HG03064 (cell line): ENCODE results near the gene CHRM3.
"Not testable (repeated sequence)": the region's sequence is repeated elsewhere in the genome, so short reads cannot be mapped to it uniquely, and the experiment has no call there.

Source experiments
- ATAC-seq: cut with Tn5 transposase; IDR thresholded peaks from one replicate; pipeline ENCODE4 v1.9.1; 2021; ENCODE audit warnings: low read depth; ENCODE audit not compliant: unreplicated experiment

Gene CHRM3

DNA sequence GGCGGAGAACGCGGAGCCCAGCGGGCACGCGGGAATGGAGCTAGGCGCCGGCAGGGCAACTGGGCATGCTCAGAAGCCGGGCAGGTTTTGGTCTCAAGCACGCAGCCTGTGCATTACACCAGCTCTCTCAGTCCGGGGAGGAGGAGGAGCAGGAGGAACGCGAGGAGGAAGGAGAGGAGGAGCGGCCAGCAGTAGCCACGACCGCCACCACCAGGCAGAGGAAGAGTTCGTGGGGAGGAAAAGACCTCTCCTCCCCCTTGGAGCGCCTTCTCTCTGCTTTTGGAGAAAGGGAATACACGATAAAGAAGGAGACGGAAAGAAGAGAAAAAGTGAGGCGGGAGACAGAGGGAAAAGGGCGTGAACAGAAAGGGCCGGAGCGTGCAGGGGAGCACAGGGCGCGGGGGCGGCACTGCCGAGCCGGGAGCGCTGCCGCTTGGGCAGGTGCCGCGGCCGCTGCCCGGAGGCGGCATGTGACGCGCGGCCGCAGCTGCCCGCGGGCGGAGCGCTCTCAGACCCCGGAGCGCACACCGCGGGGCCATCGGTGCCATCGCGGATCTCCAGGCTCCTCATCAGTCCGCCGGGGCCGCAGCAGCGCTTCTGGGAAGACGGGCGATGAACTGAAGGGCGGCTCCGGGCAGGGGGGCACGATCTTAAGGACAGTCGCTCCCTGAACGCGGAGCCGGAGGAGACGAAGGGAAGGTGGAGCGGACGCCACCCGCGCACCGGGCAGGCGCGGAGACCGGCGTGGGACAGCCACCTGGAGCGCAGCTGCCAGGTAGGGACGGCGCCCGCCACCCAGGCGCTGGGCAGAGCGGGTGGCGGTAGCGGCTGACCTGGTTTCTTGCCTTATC is at the start of gene CHRM3:
Gene CHRM3, plus strand, starts transcription at position 116 of the 851 bp plus-strand sequence. CDS start 520,884 bp downstream, outside the sequence.
- ATAC-seq: no peak

DNA sequence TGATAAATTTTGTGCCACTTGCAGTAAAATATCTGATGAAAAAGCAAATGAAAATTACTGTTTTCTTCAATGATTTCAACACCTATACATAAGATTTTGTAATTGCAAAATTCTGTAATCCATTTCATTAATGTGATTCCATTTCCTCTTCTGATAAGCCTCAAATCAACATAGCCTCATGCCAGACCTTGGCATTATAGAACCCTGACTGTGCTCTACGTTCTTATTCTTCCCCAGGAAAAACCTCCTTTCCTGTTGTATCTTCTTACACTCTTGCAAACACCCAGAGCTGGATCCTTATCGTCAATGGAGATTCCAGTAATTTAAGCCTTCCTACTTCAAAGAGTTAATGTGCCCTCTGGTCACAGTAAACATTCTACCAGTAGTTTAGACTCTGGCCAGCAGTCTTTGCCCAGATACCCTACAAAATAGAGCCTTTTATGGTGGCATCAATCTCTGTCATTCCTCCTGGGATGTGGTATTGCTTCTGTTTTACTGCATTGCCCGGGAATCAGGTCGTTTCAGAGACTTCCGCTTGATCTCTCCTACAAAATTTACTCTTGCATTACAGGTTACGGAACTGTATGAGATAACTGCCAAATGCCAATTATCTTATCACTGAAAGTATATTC is 48.5 kb upstream of the CHRM3 start:
- ATAC-seq: no peak

GRCh38 chr1:239347776-239348175 is 38.6 kb upstream of the CHRM3 start:
- ATAC-seq: no peak

DNA sequence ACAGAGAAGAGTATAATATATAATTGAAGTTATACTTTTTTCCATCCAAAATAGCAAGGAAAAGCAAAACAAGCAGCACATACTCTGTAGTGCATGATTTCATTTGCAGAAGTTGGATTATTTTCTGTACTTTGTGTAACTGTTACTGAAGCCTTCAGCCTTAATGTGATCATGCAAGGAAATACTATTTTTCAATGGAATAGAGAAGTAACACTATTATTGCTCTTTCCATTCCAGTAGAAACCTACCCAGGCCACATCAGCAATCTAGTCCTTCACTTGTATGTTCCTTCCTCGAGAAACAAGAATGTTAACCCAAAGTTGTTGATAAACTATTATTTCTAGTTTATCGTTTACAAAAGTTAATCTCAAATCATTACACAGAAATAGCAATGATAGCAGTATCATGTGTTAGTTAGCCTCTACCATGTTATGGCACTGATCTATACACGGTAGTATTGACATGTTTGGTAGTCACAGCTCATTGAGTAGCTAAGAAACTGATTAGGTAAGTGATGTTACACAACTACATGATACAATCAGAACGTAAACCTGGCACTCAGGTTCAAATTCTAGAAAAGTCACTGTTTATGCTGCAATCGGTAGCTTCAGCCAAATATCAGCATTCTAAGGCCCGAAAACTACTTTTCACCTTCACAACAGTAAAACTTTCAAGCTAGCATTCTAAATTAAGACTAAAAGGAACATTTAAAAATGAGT is 37.6 kb upstream of the CHRM3 start:
- no peak for ATAC-seq

GRCh38 chr1:239349699-239350098 is 36.7 kb upstream of the CHRM3 start:
- no peak for ATAC-seq

- ATAC-seq: no peak
Observed at GRCh38 chr1:239353536-239353935, 32.8 kb upstream of the CHRM3 start.

GRCh38 chr1:239354231-239354630 is 32.1 kb upstream of the CHRM3 start:
- ATAC-seq: no peak

- no peak for ATAC-seq
Observed at GRCh38 chr1:239357867-239358266, 28.5 kb upstream of the CHRM3 start.

- no peak for ATAC-seq
Observed at GRCh38 chr1:239361403-239361802, 25.0 kb upstream of the CHRM3 start.

DNA sequence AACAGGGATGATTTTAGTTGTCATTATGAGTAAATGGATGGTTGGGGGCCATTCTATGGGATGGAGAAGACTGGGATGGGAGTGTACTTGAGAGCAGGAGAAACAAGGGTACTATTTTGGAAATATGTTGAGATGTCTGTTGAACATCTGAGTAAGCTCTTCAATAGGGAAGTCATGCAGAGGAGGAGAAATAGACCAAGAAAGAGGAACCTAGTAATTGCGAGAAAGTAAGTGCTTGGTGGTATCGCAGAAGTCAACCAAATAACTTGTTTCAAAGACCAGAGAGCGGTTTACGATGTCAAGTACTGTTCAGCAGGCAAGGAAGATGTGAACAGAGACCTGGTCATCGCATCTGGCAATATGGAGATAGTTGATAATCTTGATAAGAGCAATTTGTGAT is 22.4 kb upstream of the CHRM3 start:
- no peak for ATAC-seq

GRCh38 chr1:239367196-239367810 is 19.1 kb upstream of the CHRM3 start:
- ATAC-seq: no peak

GRCh38 chr1:239368436-239369109 is 17.8 kb upstream of the CHRM3 start:
- ATAC-seq: no peak

- not testable (repeated sequence) for ATAC-seq
Observed at GRCh38 chr1:239370869-239371268, 15.5 kb upstream of the CHRM3 start.

- no peak for ATAC-seq
Observed at GRCh38 chr1:239382666-239383065, 3.7 kb upstream of the CHRM3 start.

- ATAC-seq: no peak
Observed at GRCh38 chr1:239383714-239384113, 2.7 kb upstream of the CHRM3 start.

DNA sequence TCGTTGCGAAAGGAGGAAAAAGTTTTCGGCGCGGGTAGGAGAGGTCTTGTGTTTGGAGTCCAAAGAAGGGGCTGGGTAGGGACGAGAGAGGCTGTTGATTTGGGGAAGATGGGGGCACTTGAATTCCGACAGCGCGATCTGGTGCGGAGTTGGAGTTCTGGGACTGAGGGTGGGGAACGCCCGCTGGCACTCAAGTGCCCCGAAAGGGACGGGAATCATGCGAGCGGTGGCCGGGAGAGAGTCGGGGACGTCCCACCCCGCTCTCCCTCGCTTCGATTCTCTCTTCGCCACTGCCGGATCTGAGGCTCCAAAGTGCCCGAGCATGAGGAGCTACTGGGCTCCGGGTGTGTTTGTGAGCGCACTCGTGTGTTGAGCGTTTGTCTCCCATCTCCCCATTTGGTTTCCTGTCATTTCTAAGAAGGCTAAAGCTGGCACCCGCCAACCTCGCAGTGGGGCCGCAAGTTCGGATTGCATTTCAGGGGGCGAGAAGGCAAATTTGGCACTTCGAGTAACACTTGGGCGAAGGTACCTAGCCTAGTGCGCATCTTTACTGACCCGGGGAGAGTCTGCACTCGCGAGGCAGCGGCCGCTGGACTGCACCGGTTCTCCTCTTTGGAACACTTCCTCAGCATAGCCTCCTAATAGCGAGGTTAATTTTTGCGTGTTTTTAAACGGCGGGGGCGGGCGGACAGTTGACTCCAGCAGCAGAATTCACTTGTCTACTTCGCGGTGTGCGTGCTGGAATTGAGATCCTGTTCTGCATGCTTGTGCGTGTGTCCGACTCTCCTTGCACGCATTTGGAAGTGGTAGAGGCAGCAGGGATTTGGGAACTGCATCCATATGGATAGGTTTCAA is 1.2 kb downstream of the CHRM3 start:
- no peak for ATAC-seq

GRCh38 chr1:239388159-239388485 is 1.8 kb downstream of the CHRM3 start:
- no peak for ATAC-seq

DNA sequence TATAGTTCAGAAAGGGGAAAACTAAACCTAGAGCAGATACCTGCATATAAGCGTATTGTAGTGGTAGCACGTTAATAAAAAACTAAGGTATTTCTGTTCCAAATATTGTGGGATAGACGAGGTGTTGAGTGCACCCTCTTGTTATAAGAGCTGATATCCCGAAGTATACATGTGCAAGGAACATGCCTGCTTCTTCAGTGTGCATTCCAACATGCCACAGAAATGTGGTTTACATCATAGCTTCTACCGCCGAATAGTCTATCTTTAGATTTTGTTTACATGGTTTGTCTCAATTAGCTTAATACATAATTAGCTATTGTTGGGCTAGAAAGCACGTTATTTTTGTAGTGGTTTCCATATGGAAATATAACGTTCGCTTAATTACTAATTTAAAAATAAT is 2.2 kb downstream of the CHRM3 start:
- ATAC-seq: no peak

GRCh38 chr1:239389703-239390102 is 3.3 kb downstream of the CHRM3 start:
- no peak for ATAC-seq

DNA sequence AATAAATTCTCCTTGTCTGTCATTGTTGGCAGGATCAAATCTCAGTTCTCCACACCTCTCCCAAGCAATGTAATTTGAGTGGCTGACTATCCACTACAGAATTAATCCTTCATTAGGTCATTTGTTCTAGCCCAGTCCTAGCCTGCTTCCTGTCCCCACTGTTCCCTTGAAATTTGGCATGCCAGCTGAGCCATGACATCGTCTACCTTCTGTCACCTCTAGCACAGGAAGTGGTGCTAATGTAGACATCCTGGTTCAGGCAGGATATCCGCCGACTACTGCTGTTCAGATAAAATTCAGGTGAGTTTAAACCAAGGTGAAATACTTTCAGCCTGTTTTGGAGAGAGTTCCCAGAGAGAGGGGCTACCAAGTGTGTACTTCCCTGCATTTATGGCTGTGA is 5.9 kb downstream of the CHRM3 start:
- ATAC-seq: no peak
